Sigmoid colon (tissue), 7 donors: ENCODE results near the gene CNNM2. TPM values are rescaled to one million over a fixed set of nuclear protein-coding genes. Genes with fewer than 3 reads are reported as not detected.

Experiments used
- DNase-seq: peaks from one replicate; pipeline ENCODE4 v3.0.0-alpha.2; 2019
- H3K27ac ChIP-seq, 4 donors: fragments of 200-600 bp; sonication (generic); one replicate each; pipeline ENCODE4 v1.5.1; 2016 to 2019; ENCODE audit warnings: mild to moderate bottlenecking in 1 of 4
- H3K27me3 ChIP-seq, 3 donors: fragments of 200-600 bp; sonication (generic); one replicate each; pipeline ENCODE4 v1.5.1; 2019; ENCODE audit warnings: mild to moderate bottlenecking in 1 of 3
- H3K36me3 ChIP-seq, 4 donors: fragments of 200-600 bp; sonication (generic); one replicate each; pipeline ENCODE4 v1.5.1; 2016 to 2019
- H3K4me1 ChIP-seq, 4 donors: fragments of 200-600 bp; sonication (generic); one replicate each; pipeline ENCODE4 v1.5.1; 2017 to 2019
- H3K4me3 ChIP-seq, 4 donors: fragments of 200-600 bp; sonication (generic); one replicate each; pipeline ENCODE4 v1.5.1; 2017 to 2019; ENCODE audit warnings: mild to moderate bottlenecking in 2 of 4, moderate library complexity in 1 of 4
- H3K9me3 ChIP-seq, 4 donors: fragments of 200-600 bp in 3 of 4; sonication (generic) in 3 of 4; one replicate each; pipeline versions ENCODE4 v1.5.1 to v1.6.1; 2013 to 2019
- EP300 ChIP-seq, 4 donors: sonication (generic); formaldehyde crosslinking; IDR thresholded peaks; one replicate each; pipeline ENCODE4 v1.6.1; 2017; ENCODE audit warnings: antibody characterized with exemption in 4 of 4
- POLR2A ChIP-seq, 2 donors: fragments of 450-650 bp; IDR thresholded peaks; one replicate each; pipeline ENCODE4 v1.6.1; 2016; ENCODE audit warnings: antibody characterized with exemption in 2 of 2, mild to moderate bottlenecking in 2 of 2, moderate library complexity in 2 of 2
- POLR2AphosphoS5 ChIP-seq, 4 donors: sonication (generic); formaldehyde crosslinking; IDR thresholded peaks; one replicate each; pipeline ENCODE4 v1.6.1; 2017; ENCODE audit warnings: antibody characterized with exemption in 4 of 4
- whole genome bisulfite sequencing, 2 donors: extraction: QIAGEN DNeasy Blood & Tissue Kit; methylation state at CpG; one replicate each; pipeline ENCODE4 v1.1.7; 2013; 5-methylcytosine and 5-hydroxymethylcytosine counted together
- intact Hi-C: fragments of 100-400 bp; cut with DNase I; formaldehyde crosslinking; loops from one replicate; pipeline ENCODE4 v1.15.1; 2023
- polyA plus RNA-seq, 3 donors: library from polyadenylated mRNA; stranded (reverse); fragments of 200-250 nt; gene quantifications; one replicate each; pipeline ENCODE4 v1.2.3, GENCODE V29; 2013
- total RNA-seq, 4 donors: library from RNA; depleted of rRNA; stranded (reverse); fragments of >200 nt; gene quantifications; one replicate each; pipeline ENCODE4 v1.1.0, GENCODE V29; 2016
- TF ChIP-seq, protein P1 (sequence below), 4 experiments: fragments of 450-650 bp in 3 of 4; fragments of 200-600 bp in 1 of 4; IDR thresholded peaks; one replicate each; pipeline ENCODE4 v1.5.1; 2016 to 2019; ENCODE audit warnings: antibody characterized with exemption in 4 of 4, mild to moderate bottlenecking in 3 of 4, moderate library complexity in 2 of 4
- donor health status: healthy with polysubstance abuse.
- donor health status: Bipolar disorder and iron deficiency.
- donor health status: healthy.

Gene CNNM2
- total and polyA plus RNA-seq, 7 donors, result 2.4 to 11.1 (median 5.8) TPM

GRCh38 chr10:102930720-102931119 is 12.6 kb downstream of the CNNM2 start:
- WGBS, 2 donors, result 88 to 94% methylated on average over 2 of the region's 2 CpGs
- Histone ChIP-seq H3K36me3 (no peaks in the 10 kb centered on the region), H3K27me3 (no peaks in the 10 kb centered on the region), H3K4me3 (no peak overlapping the region), H3K4me1 (no peaks in the 10 kb centered on the region), H3K9me3 (no peaks in the 10 kb centered on the region), H3K27ac (no peak overlapping the region)
- intact Hi-C loops, result no loop called here
- DNase-seq, result no peak
- TF ChIP-seq POLR2A (IDR thresholded peaks at IDR 0.05), result no peak
- TF ChIP-seq, protein P1, sequence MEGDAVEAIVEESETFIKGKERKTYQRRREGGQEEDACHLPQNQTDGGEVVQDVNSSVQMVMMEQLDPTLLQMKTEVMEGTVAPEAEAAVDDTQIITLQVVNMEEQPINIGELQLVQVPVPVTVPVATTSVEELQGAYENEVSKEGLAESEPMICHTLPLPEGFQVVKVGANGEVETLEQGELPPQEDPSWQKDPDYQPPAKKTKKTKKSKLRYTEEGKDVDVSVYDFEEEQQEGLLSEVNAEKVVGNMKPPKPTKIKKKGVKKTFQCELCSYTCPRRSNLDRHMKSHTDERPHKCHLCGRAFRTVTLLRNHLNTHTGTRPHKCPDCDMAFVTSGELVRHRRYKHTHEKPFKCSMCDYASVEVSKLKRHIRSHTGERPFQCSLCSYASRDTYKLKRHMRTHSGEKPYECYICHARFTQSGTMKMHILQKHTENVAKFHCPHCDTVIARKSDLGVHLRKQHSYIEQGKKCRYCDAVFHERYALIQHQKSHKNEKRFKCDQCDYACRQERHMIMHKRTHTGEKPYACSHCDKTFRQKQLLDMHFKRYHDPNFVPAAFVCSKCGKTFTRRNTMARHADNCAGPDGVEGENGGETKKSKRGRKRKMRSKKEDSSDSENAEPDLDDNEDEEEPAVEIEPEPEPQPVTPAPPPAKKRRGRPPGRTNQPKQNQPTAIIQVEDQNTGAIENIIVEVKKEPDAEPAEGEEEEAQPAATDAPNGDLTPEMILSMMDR (IDR thresholded peaks at IDR 0.05), result no peak
- no peak for TF ChIP-seq POLR2AphosphoS5 (IDR thresholded peaks at IDR 0.05)
- no peak for TF ChIP-seq EP300 (IDR thresholded peaks at IDR 0.05)

DNA sequence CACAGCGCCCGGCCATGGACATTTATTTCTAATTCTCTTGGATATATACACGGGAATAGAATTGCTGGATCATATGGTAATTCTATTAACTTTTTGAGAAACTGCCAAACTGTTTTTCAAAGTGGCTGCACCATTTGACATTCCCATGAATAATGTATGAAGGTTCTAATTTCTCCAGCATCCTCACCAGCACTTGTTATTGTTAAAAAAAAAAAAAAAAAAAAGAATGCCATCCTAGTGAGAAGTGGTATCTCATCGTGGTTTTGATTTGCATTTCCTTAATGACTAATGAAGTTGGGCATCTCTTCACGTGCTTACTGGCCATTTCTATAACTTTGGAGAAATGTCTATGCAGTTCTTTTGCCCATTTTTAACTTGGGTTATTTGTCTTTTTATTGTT is 13.5 kb downstream of the CNNM2 start:
- H3K36me3 ChIP-seq, result no peaks in the 10 kb centered on the region
- no peak for TF ChIP-seq EP300 (IDR thresholded peaks at IDR 0.05)
- TF ChIP-seq, protein P1 (IDR thresholded peaks at IDR 0.05), result no peak
- no peak for TF ChIP-seq POLR2A (IDR thresholded peaks at IDR 0.05)
- TF ChIP-seq POLR2AphosphoS5 (IDR thresholded peaks at IDR 0.05), result no peak
- no peaks in the 10 kb centered on the region for H3K27me3 ChIP-seq
- H3K27ac ChIP-seq, result no peak overlapping the region
- H3K9me3 ChIP-seq, result no peaks in the 10 kb centered on the region
- no peak overlapping the region for H3K4me3 ChIP-seq
- no peak for DNase-seq
- WGBS, 2 donors, result 86 to 94% methylated on average over 5 of the region's 5 CpGs
- no peaks in the 10 kb centered on the region for H3K4me1 ChIP-seq
- intact Hi-C loops, result no loop called here

DNA sequence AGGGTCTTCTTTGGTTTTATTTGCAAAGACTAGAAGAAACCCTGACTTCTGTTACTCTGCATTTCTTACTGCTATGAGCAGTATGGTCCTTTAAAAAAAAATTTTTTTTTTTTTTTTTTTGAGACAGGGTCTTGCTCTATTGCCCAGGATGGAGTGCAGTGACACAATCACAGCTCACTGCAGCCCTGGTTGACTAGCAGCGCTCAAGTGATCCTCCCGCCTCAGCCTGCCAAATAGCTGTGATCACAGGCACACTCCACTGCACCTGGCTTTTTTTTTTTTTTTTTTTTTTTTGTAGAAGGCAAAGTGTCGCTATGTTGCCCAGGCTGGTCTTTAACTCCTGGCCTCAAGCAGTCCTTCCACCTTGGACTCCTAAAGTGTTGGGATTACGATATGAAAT is 17.4 kb downstream of the CNNM2 start:
- Histone ChIP-seq H3K36me3 (no peaks in the 10 kb centered on the region), H3K27me3 (no peaks in the 10 kb centered on the region), H3K4me1 (no peaks in the 10 kb centered on the region), H3K27ac (no peak overlapping the region), H3K9me3 (no peaks in the 10 kb centered on the region), H3K4me3 (no peak overlapping the region)
- DNase-seq, result no peak
- TF ChIP-seq POLR2AphosphoS5 (IDR thresholded peaks at IDR 0.05), result no peak
- TF ChIP-seq POLR2A (IDR thresholded peaks at IDR 0.05), result no peak
- TF ChIP-seq, protein P1 (IDR thresholded peaks at IDR 0.05), result no peak
- TF ChIP-seq EP300 (IDR thresholded peaks at IDR 0.05), result no peak
- WGBS, 2 donors, result 81 to 93% methylated on average over 4 of the region's 4 CpGs
- intact Hi-C loops, result no loop called here

DNA sequence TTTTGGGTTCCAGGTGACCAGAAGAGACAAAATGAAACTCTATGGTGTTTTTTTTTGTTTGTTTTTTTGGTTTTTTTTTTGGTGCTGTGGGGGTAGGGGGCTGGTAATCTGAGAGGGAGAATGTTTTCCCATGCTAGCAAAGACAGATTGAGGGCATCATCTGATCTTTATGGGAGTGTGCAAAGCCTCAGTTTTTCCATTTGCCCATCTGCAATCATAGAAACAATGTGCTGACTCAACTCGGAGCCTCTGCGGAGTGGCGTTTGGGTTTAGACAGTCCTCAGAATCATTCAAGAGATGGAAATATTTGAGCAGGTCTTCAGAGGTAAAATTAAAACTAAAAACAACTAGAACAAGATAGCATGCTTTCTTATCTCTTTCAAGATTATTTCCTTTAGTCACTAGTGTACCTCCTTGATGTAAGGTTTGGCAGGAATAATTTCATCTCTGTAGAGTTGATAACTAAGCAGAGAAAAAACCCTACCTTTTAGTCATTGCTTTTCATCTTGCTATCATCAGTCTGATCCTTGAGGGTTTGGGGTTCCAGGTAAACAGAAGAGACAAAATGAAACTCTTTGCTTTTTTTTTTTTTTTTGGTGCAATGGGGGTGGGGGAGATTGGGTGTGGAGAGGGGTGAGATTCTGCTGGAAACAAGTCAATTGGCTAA is 18.0 kb downstream of the CNNM2 start:
- WGBS, 2 donors, result 90 to 93% methylated on average over 3 of the region's 3 CpGs
- no peak overlapping the region for H3K4me3 ChIP-seq
- DNase-seq, result no peak
- no peaks in the 10 kb centered on the region for H3K4me1 ChIP-seq
- H3K9me3 ChIP-seq, result no peaks in the 10 kb centered on the region
- H3K27ac ChIP-seq, result no peak overlapping the region
- intact Hi-C loops, result no loop called here
- TF ChIP-seq EP300 (IDR thresholded peaks at IDR 0.05), result no peak
- H3K36me3 ChIP-seq, result no peaks in the 10 kb centered on the region
- no peaks in the 10 kb centered on the region for H3K27me3 ChIP-seq

DNA sequence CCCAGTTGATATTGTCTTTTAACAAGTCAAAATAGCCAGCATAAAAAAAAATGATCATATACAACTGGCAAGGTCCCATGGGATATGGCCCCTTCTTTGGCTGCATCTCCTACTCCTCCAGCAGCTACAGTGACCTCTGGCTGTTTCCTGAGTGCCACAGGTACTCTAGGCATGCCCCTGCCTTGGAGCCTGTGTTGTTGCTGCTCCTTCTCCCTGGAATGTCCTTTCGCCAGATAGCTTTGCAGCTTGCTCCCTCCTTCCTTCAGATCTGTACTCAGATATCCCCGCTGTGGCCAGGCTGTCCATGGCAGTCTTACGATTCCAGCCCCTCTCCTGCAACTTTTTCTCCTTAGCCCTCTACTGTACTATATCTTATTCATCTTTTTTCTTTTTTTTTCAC is 23.3 kb downstream of the CNNM2 start:
- H3K36me3 ChIP-seq, result no peaks in the 10 kb centered on the region
- intact Hi-C loops, result no loop called here
- H3K27ac ChIP-seq, result no peak overlapping the region
- H3K4me1 ChIP-seq, result no peaks in the 10 kb centered on the region
- H3K4me3 ChIP-seq, result no peak overlapping the region
- TF ChIP-seq EP300 (IDR thresholded peaks at IDR 0.05) (no peak), POLR2A (IDR thresholded peaks at IDR 0.05) (no peak), POLR2AphosphoS5 (IDR thresholded peaks at IDR 0.05) (no peak)
- TF ChIP-seq, protein P1 (IDR thresholded peaks at IDR 0.05), result no peak
- no peaks in the 10 kb centered on the region for H3K27me3 ChIP-seq
- no peaks in the 10 kb centered on the region for H3K9me3 ChIP-seq
- 98% methylated on average over 3 of the region's 3 CpGs for WGBS, 2 donors
- DNase-seq, result no peak
